Upper lobe of left lung (tissue), 4 donors: ENCODE results near the gene DOK4.

Source experiments
- CTCF ChIP-seq, 6 experiments: fragments of 450-650 bp in 4 of 6; fragments of 200-600 bp in 2 of 6; sonication (generic) in 2 of 6; IDR thresholded peaks; one replicate each; pipeline ENCODE4 v1.5.1; 2016 to 2019; ENCODE audit warnings: antibody characterized with exemption in 6 of 6
- EP300 ChIP-seq, 4 donors: sonication (generic); formaldehyde crosslinking; IDR thresholded peaks; one replicate each; pipeline ENCODE4 v1.5.1; 2017; ENCODE audit warnings: antibody characterized with exemption in 4 of 4, control low read depth in 2 of 4
- POLR2A ChIP-seq, 4 donors: fragments of 450-650 bp; IDR thresholded peaks; one replicate each; pipeline ENCODE4 v1.5.1; 2016 to 2017; ENCODE audit warnings: antibody characterized with exemption in 4 of 4, mild to moderate bottlenecking in 2 of 4
- POLR2AphosphoS5 ChIP-seq, 2 donors: sonication (generic); formaldehyde crosslinking; IDR thresholded peaks; one replicate each; pipeline ENCODE4 v1.5.1; 2017; ENCODE audit warnings: antibody characterized with exemption in 2 of 2

GRCh38 chr16:57479976-57480753 is 6.1 kb downstream of the DOK4 start:
- TF ChIP-seq POLR2A (IDR thresholded peaks at IDR 0.05) (no peak), CTCF (IDR thresholded peaks at IDR 0.05) (no peak), EP300 (IDR thresholded peaks at IDR 0.05) (no peak), POLR2AphosphoS5 (IDR thresholded peaks at IDR 0.05) (no peak)
